Stimulated activated CD4-positive, alpha-beta T cell treated with anti-CD3 and anti-CD28 coated beads, Interleukin-12 subunit alpha, Interleukin-12 subunit beta, amount 100 ng/mL, for 4 hours (primary cell): ENCODE measurements around the gene TRERF1.

Experiments
- DNase-seq: peaks from one replicate; pipeline ENCODE4 v3.0.0-alpha.2; 2020

The TRERF1 gene

DNA sequence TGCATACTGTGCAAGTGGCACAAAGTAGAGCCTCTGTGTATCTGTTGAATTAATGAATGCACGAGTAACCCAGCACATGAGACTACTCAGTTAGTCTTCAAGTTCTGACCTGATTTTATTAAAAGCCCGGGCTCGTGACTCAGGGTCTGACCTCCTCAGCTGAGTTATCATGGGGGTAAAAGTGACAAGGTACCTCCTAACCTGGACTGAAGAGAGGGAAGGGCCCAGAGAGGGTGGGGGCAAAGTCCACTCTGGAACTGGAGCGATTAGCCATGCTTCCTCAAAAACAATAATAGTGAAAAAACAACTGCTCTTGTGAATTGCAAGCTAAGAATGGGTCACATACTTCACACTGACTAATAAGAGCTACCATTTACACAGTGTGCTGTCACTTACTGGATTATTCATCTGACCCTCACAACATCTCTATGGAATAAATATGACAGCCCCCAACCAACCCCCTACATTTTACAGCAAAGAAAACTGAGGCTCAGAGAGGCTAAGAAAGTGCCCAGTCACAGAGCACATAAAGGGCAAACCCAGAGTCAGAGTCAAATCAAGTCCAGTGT lies 26.7 kb downstream of the TRERF1 start:
- DNase-seq, result no peak

DNA sequence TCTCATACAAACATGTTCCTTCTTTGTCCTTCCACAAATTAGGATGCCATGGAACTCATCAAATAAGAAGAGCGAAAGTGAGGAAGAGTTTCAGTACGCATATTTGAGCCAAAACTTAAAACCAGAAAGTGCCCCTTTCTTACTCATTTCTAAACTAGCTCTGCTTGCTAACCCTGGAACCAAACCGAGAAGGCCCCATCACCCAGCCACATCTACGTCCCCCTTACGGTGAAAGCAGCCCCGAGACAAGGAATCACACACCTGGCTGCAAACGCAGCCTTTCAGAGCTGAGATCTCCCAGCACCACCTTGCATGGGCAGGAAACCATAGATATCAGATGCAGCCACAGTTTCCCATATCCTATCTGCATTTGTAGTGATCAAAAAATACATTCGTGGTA lies 28.5 kb downstream of the TRERF1 start:
- no peak for DNase-seq

DNA sequence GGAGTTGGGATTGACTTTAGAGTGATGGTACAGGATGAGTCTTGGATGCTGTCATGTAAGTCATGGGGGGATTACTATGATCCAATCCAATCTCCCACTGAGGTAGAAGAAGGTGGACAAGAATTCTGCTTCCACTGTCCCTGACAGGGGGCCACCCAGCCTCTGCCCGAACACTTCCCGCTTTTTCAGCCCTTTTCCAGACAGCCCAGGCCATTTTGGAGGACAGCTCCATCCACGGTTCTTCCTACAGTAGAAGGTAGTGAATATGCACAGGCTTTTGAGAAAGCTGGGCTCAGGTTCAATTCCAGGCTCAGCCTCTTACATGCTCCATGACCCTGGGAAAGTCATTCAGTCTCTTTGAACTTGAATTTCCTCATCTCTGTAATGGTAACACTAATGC lies 31.0 kb downstream of the TRERF1 start:
- DNase-seq, result no peak

DNA sequence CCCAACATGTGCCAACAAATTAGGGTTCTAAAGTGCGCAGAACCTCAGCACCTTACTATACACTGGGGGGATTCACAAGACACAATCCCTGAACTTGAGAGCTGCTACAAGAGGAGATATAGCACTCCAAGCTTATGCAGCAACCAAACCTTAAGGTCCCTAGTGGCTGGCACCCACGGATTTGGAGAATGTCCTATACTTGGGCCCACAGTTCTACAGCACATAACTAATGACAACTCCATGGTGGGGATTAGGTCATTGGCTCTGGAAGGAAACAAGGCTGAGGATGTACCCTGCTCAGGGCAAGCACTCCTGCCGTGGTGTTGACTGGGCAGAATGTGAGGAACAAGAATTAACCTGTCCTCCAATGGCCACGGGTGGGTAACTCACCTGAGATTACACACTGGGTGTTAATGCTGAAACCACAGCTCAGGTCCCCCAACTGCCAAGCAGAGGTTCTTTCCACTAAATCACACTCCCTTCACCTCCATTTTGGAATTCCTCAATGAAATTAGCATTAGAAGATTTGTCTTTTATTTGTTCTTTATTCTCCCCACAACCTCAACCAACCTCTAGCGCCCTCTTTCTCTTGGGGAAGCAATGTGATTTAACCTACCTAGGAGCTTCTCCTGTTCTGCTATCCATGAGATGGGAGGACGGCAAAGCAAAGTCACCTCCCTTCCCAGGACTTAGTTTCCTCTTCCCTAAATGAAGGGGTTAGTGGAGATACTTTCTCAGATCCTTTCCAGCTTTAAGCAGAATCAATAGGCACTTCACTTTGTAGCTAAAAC lies 32.0 kb downstream of the TRERF1 start:
- DNase-seq, result no peak

DNA sequence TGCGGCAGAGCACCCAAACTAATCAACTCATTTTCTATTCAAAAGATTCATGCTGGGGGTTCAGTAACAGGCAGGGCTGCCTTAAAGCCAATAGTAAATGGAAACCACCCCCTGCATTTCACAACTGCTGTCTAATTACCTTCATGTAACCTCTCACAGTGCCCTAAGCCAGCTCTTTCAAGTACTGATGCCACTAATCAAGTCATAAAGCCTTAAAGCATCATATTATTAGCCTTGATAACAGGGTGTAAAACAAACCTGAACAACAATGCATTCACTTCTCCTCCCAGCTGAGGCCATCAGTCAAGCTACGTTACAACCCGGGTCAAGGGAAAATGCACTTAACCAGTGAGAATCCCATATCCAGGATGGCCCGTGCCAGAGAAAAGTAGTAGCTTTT lies 33.0 kb downstream of the TRERF1 start:
- DNase-seq, result no peak

DNA sequence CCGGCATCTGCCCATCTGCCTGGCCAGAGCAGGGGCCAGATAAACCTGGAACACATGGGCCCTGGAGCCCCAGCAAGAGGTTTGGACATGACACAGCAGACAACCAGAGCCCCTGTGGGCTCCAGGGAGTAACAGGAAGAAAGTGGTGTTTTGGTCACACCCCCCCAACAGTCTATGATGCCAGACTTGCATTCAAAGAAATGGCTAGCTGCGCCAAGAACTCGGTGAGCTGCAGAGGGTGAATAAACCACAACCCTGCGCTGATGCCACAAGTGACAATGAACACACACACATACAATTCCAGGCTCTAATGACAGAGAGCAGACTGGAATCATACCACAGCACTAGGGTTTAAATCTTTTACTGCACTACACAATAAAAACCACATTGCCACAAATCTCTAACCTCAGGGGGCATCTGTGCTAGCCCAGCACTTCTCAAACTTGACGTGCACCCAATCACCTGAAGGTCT lies 34.0 kb downstream of the TRERF1 start:
- peak; percentile 23 for DNase-seq

DNA sequence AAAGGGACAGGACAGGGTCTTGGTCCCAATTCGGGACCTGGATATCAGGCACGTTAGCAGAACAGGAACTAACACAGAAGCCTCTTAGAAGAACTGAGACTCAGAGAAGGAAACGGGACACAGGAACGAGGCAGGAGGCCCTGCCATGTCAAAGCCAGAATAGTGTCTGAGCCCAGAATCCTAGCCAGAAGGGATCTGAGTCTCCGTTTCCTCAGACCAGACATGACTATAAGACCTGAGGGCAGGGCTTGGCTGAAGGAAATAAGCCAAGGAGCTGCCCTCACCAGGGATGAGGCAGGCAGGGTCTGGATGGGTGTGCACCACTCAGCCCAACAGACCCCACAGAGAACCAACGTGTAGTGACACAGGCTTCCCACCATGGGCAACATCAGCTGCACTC lies 40.3 kb downstream of the TRERF1 start:
- no peak for DNase-seq

DNA sequence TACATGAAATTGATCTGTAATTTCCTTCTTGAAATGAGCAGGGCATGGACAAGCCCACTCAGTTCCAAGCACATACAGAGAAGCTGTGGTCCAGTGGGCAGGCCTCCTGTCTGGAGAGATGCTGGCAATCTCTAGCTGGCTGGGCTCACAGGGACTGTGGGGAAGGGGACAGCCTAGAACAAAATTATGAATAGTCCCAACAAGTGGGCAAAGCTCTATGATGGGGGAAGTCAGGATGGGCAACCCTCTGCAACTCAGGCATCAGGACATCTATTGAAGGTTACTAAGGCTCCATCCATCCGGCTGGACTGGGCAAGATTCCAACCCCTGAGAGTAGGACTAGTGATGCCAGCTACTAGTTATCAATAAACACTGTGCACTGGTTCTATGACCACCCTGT lies 40.9 kb downstream of the TRERF1 start:
- DNase-seq, result no peak

DNA sequence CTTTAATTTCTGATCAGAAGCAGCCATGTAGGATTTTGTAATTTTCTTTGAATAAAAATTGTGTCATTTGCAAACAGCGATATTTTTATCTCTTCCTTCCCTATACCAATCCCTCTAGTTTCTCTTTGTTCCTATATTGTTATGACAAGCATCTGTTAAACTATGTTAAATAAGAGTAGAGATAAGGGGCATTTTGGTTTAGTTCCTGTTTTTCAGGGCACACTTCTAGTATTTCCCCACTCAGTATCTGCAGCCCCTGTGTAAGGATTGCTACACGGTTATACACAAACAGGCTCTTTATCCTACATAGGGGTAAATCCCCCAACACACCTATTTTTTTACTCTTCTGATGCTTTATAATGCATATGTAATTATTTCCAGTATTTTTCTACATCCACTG lies 42.1 kb downstream of the TRERF1 start:
- no peak for DNase-seq

DNA sequence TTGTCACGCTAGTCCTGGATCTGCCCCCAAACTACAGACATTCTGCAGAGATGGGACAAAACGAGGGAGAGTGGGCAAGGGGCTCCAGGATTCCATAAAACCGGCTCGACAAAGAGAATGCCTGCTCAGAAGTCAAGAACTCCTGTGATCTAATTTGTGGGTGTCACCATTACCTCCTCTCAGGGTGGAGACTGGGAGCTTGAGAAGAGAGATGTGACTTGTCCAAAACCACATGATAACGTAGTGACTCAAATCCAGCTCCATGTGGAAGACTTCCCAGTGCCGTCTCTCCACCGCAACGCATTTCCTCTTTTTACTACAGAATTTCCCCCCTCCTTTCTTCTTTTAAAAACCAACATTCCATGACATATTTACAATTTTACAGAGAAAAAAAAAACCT lies 44.3 kb downstream of the TRERF1 start:
- no peak for DNase-seq

DNA sequence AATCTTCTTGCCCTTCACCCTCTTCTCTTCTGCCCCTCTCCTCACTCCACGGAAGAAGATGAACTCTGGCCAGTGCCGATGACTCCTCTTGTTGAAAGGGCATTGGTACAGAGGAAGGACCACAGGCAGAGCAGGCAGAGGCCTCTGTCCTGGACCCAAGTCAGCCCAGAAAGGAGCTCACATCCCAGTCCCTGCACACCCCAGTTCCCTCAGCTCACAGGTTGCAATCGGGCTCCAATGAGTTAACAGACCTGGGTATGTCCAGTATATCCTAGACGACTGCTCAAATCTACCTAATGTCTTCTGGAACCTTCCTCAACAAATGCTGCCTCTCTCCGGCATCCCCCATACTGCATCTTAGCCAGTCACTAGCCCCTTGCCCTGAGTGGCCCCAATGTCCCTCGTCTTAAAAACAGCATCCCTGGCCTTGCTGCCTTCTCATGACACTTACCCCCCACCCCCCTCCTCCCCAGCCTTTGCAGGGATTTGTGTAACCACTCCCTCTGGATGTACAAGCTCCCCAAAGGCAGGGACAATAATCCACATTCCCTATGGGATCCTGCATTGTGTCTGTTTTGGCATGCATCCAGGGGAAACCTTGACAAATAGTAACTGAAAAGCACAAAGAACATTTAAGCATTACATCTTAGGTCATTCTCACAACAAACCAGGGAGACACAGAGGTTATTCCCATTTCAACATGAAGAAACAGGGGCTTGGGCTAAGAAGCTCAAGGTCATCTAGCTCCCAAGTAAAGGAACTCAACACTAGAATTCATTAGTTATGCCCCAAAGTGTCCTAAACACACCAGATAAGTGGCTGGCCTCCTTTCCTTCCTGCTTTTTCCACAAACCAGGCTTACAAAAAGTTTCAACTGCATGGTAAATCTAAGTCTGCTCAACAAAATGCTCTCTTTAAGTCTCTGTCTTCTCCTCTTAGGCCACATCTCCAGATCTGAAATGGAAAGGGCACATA lies 45.1 kb downstream of the TRERF1 start:
- DNase-seq, result no peak

DNA sequence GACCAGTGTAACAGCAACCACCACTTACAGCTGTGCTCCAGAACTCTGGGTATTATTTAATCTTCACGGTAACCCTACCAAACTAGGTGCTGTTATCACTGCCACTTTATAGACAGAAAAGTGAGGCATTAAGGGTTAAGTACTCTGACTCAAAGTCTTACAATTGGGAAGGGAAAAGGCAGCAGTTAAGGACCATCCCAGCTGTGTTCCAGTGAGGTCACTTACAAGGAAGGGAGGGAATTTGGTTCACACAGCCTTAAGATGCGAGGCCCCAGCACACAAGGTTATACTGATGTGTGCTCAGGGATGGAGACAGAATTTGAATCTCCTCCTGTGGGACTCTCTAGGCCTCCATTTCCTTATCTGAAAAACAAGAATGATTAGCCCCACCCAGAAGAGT lies 46.7 kb downstream of the TRERF1 start:
- DNase-seq, result no peak

DNA sequence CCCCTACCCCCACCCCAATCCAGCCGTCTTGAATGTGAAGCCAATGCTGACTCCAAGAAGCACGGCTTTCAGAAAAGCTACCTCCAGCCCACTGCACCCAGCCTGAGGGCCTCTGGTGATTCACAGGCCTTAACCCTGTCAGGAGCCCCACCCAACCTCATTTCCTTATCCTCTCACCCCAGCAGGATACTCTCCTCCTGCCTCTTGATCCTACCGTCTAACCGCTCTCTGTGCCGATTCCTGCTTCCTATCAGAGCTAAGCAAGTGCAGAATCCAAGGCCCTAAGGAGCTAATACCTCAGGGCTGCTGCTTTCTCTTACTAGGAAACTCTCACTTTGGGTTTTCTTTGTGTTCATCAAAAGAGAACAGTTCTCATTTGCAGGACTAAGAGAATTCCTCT lies 47.2 kb downstream of the TRERF1 start:
- peak; percentile 24 for DNase-seq

DNA sequence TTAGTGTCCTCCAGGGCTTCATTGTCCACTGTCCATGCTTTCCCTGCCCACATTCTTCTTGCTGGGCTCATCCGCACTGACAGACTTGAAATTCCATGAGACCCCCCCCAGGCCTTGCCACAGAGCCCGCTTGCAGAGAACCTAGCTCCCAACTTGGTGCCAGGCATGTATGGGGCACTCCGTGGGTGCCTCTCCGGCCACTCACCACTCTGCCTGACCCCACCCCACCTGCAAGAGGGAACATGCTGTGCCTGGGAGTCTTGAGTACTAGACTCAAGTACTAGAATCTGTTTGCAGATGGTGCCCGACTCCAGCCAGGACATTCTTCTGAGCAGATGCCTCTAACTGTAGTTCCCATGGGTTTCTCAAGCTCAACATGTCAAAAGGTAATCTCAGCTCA lies 47.9 kb downstream of the TRERF1 start:
- DNase-seq, result no peak

DNA sequence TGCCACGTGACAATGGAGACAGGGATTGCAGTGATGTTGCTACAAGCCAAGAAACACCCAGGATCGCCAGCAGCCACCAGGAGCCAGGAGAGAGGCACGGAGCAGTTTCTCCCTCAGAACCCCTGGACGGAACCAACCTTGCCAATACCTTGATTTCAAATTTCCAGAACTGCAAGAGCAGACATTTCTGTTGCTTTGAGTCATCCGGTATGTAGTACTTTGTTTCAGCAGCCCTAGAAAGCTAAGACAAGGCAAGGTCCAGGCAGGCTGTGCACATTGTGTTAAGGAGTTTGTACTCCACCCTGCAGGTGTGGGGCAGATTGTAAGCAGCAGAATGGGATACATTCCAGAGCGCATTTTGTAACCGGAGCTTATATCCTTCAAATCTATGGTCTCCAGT lies 48.3 kb downstream of the TRERF1 start:
- no peak for DNase-seq

DNA sequence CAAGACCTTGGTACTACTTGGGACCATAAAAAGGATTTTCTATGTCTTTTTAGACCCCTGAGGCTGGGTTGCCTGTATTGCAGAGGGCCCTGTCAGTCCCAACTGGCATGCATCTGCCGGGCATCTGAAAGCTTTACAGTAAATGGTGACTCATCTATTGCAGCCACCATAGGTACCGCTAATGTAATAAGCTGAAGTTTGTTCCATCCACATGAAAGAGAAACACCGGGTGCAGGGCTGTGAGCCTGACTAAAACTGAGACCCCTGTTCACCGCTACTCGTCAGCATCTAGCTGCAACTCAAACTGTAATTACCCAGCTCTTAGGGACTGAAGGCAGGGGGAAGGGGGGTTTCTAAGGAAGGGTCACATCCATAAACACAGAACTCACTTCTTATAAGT lies 49.5 kb downstream of the TRERF1 start:
- peak; percentile 30 for DNase-seq

DNA sequence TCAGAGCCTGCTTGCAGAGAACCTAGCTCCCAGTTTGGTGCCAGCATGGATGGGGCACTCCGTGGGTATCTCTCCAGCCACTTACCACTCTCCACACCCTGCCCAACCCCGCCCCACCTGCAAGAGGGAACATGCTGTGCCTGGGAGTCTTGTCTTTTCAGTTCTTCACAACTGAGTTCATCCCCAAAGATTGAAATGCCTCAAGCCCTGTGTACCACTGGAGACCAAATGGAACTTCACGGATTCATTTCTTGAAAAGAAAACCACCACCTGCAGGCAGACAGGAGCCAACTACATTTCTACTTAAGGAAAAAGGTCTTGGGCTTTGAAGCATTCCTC lies 50.1 kb downstream of the TRERF1 start:
- DNase-seq, result no peak

DNA sequence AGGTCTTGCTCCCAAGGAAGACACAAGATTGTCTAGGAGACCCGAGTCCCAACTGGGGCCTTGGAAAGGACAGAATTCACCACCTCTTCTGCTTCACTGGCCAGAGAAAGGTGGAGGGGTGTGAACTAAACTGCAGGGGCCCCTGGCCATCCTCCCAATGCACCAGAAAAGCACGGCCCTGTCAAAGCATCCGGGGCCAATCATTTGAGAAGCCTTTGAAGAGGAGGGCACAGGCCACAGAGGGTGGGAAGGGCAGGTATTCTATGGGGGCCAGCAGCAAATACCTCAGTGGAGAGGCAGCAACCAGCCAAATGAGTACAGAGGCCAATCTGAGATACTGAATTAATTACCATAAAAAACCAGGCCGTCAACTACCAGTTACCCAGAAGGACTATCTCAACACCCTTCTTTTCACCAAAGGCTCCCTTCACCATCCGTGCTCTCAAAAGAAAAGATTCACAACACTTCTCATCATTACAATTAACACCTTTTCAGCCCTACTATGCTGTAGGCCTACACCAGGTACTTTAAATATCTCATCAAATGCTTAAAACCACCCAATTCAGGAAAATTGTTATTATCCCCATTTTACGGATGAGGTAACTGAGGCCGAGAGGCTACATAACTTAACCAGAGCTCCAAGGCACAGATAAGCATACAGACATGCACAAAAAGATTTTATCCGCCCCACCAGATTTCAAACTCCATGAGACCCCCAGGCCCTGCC lies 50.7 kb downstream of the TRERF1 start:
- DNase-seq, result no peak

DNA sequence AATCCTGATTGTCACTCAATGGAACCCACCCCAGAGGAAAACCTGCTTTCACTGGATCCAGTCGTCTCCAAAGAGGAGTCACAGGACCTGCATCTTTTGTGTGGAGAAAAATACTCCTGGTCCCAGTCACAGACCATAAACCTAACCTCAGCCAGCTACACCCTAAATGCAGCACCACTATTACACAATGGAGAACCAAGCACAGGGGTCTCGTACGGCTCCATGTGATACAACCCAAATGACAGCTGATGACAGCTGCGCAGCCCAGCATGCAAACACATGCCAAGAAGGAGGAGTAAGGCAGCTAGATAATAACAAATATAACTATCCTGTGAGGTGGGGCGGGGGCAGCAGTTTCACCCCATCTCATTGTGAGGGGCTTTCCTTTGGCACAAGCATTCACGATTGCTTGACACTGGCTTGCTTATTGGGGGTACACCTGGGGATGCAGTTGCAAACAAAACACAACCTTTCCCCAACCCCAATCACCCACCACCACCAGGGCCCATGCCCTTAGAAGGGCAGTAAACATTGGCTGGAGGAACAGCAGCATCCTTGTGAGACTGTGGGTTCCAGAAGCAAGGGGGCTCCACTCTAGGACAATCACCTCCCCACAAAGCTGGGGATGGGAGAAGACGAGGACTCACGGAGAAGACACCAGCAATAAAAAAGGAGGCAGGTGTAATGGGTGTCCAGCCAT lies 51.5 kb downstream of the TRERF1 start:
- no peak for DNase-seq

DNA sequence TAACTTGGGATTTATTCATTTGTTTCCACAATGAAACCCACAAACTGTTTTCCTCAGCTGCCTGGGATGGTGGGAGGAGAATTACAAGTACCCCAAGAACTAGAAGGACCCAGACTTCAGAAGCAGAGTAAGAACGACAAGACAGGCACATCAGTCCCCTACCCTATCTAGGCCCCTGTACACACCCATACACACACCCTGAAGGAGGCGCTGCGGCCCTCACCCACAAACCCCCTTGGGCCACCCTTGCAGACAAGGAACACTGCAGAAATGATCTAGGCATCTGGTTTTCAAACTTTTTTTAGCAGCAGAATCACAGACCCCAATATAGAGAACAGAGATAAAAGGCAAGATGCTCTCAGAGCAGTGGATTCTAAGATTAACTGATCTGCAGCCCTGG lies 55.0 kb downstream of the TRERF1 start:
- no peak for DNase-seq

DNA sequence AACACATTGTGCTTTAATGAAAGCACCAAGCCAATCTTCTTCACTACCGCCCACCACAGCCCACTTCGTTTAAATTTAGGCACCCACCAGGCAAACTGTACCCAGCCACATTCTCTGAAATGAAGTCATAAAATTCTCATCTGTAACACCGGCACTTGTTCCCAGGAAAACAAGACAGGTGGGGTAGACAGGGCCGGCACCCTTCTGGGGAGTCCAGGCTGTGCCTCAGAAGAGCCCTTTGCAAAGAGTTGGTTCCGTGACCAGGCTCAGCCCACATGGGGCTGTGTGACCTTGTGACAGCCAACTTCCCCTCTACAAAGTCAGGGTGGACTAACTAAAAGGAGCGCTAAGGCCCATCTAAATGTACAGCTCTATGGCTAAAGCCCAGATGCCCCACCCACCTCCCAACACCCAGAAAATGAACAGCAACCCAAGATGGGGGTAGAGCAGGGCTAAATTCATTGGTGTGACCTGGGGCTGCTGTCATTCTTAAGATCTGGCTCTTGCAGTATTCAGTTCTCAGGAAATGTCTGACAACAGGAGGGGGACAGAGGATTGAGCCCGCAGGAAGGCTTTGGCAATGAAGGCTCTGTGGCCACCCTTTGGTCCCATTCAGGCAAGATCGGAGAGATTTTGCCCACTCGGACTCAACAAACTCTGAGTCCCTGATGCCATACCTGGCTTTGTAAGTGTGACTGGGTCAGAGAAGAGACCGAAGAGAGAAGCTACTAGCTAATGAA lies 56.7 kb downstream of the TRERF1 start:
- no peak for DNase-seq

DNA sequence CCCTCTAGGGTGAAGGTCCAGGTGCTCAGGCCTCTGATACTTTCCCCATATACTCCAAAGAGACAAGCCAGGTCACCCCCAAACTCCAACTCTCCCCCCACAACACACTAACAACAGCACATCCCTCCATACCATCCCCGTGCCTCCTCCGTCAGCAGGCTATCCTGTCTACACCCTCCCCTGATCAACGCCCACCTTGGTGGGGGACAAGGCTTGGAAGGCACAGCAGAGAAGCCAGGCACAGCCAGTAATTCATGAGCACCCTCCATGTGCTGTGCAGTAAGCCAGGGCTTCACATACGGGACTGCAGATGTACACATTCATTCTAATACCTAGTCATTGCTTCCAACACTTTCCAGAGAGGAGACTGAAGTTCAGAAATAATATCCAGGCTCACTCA lies 57.6 kb downstream of the TRERF1 start:
- DNase-seq, result no peak
